ENCODE measurements around the gene CHKB. TPM values are rescaled to one million over a fixed set of nuclear protein-coding genes. Genes with fewer than 3 reads are reported as not detected.

Gene CHKB
- total and polyA plus RNA-seq, 2 of the 8 experiments (the other 6 are each of a cell fraction or from before 2014, with no cell fraction given) = 27.9 to 42.2 TPM

DNA sequence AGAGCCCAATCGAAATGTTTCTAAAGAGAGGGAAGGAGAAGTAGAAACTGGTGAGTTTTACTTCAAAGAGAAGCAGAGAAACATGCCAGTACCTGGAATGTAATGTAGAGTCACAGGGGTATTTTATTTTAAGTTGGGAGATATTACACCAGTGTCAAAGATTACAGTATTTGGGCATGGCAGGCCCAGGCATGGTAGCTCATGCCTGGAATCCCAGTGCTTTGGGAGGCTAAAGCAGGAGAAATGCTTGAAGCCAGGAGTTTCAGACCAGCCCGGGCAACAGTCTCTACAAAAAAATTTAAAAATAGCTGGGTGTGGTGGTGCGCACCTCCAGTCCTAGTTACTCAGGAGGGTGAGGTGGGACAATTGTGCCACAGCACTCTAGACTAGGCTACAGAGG is 22.6 kb downstream of the CHKB start:
- peaks cover 3% of the 10 kb centered on the region; the same call in 1 of the 2 replicates for H3K23me2 ChIP-seq (ENCODE audit: low read depth, low read length)
- no peak overlapping the region for H2BK120ac ChIP-seq (replicated peaks; ENCODE audit: low read depth, low read length)
- H2AK5ac ChIP-seq (ENCODE audit: low read depth, low read length) = no peak overlapping the region
- no peaks in the 10 kb centered on the region for H3K79me2 ChIP-seq (ENCODE audit: control insufficient read depth in 1 of 2, insufficient read depth in 2 of 2, low read length in 2 of 2)
- no peak overlapping the region for H2BK15ac ChIP-seq (ENCODE audit: low read length)
- ChIA-PET CTCF (ENCODE audit: partially characterized antibody) (interaction anchor here (0.7 to 2.1 kb wide), 4 partner anchors 34 to 132 kb away, joined by 3 to 6 read pairs (median 4); partner anchors contain the start of gene SCO2), POLR2A (ENCODE audit: partially characterized antibody) (interaction anchor here (0.7 kb wide), 1 partner anchor 22 kb away, joined by 3 read pairs; no protein-coding TSS in a partner anchor)
- WGBS, 2 experiments (ENCODE audit: extremely low coverage in 1 of 2, insufficient coverage in 1 of 2, insufficient read length in 1 of 2, insufficient replicate concordance in 2 of 2, low coverage in 1 of 2, low lambda C conversion rate in 2 of 2, missing lambda C conversion rate in 1 of 2) = 92% methylated on average over 3 of the region's 3 CpGs; no CpG with 5 or more reads in 1 of the 2 experiments
- H3K4me1 ChIP-seq (replicated peaks in 1 of 4; ENCODE audit: control insufficient read depth in 3 of 4, insufficient read depth in 4 of 4, low read length in 3 of 4) = peaks cover 0 to 5% (median 1%) of the 10 kb centered on the region in 4 experiments; a peak in 4 of 7 replicates
- no peak overlapping the region for H2BK5ac ChIP-seq (ENCODE audit: low read depth, low read length)
- no peak overlapping the region for H3K4ac ChIP-seq (replicated peaks; ENCODE audit: insufficient read length, low read depth, low read length)
- H2BK12ac ChIP-seq (ENCODE audit: low read depth, low read length) = no peak overlapping the region
- H3K4me2 ChIP-seq (ENCODE audit: insufficient read depth in 1 of 2, low read depth in 2 of 2, low read length in 2 of 2) = no peak overlapping the region
- H2AFZ ChIP-seq (ENCODE audit: low read length) = no peak overlapping the region
- H3K27ac ChIP-seq (ENCODE audit: low read depth, low read length) = no peak overlapping the region
- no peak overlapping the region for H3K56ac ChIP-seq (replicated peaks; ENCODE audit: insufficient read length, low read depth, low read length)
- no peaks in the 10 kb centered on the region for H3K9me3 ChIP-seq (ENCODE audit: insufficient read depth in 2 of 2, low read depth in 1 of 2, low read length in 1 of 2)
- FAIRE-seq (no peak), DNase-seq (ENCODE audit: low read depth in 1 of 2, low spot score in 2 of 2) (no peak)
- H3K23ac ChIP-seq (ENCODE audit: insufficient read length) = no peak overlapping the region
- H4K8ac ChIP-seq (ENCODE audit: extremely low read depth, insufficient read depth, low read length) = no peak overlapping the region
- no peak overlapping the region for H3K14ac ChIP-seq (ENCODE audit: insufficient read length)
- no peak overlapping the region for H4K91ac ChIP-seq (replicated peaks; ENCODE audit: insufficient read length, low read length)
- H3K79me1 ChIP-seq (ENCODE audit: low read depth, low read length) = no peaks in the 10 kb centered on the region
- TF ChIP-seq POLR2AphosphoS5 (IDR thresholded peaks at IDR 0.05; ENCODE audit: low read depth, low read length) (no peak), EGR1 (IDR thresholded peaks at IDR 0.05; ENCODE audit: borderline replicate concordance, low read depth, low read length) (no peak), ZNF274 (IDR thresholded peaks at IDR 0.05; ENCODE audit: borderline replicate concordance, extremely low read depth, low read length) (no peak)
- TF ChIP-seq, protein P1, sequence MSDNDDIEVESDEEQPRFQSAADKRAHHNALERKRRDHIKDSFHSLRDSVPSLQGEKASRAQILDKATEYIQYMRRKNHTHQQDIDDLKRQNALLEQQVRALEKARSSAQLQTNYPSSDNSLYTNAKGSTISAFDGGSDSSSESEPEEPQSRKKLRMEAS (IDR thresholded peaks at IDR 0.05) = no peak
- no peaks in the 10 kb centered on the region for H3K36me3 ChIP-seq (ENCODE audit: control insufficient read depth in 2 of 4, insufficient read depth in 4 of 4, low read length in 3 of 4)
- H4K5ac ChIP-seq (ENCODE audit: insufficient read length, low read depth, low read length) = no peak overlapping the region
- H3K27me3 ChIP-seq (replicated peaks in 1 of 4; ENCODE audit: control insufficient read depth in 3 of 4, extremely low read depth in 1 of 4, insufficient read depth in 3 of 4, low read length in 3 of 4) = peaks cover 0 to 5% (median 3%) of the 10 kb centered on the region in 4 experiments; a peak in 5 of 7 replicates
- no peak overlapping the region for H3K4me3 ChIP-seq (ENCODE audit: extremely low read depth in 1 of 4, insufficient read depth in 2 of 4, low read depth in 3 of 4, low read length in 4 of 4)
- no peaks in the 10 kb centered on the region for H4K20me1 ChIP-seq (replicated peaks in 1 of 2; ENCODE audit: control insufficient read depth in 1 of 2, insufficient read depth in 2 of 2, low read length in 2 of 2)
- no peak overlapping the region for H3K18ac ChIP-seq (ENCODE audit: extremely low read depth, low read length)
- no peak overlapping the region for H3K9ac ChIP-seq (replicated peaks in 1 of 4; ENCODE audit: extremely low read depth in 1 of 4, low read depth in 3 of 4, low read length in 3 of 4)
- no peak overlapping the region for H2BK20ac ChIP-seq (ENCODE audit: low read length)
